H1 (cell line): Measurements from ENCODE around the gene SPECC1. TPM values are rescaled to one million over a fixed set of nuclear protein-coding genes. Genes with fewer than 3 reads are reported as not detected.

ENCODE experiments used
- CTCF ChIA-PET: fragments of 300-600 bp; sonication (Branson Sonifier 250); formaldehyde crosslinking; loops from one replicate; lab custom pipeline; 2021; ENCODE audit not compliant: partially characterized antibody; lab: Charles Lee
- POLR2A ChIA-PET: fragments of 300-600 bp; sonication (Branson Sonifier 250); formaldehyde crosslinking; loops from one replicate; lab custom pipeline; 2021; ENCODE audit warnings: inconsistent platforms; ENCODE audit not compliant: partially characterized antibody; lab: Charles Lee
- DNase-seq, 2 experiments: peaks; one replicate each; pipeline versions ENCODE4 v3.0.0 to v3.0.0-alpha.2; 2010 to 2022; ENCODE audit warnings: low spot score in 2 of 2, low read depth in 1 of 2, mixed read lengths in 1 of 2
- FAIRE-seq: peaks from 2 replicates; lab custom pipeline; 2011; peaks lifted over from hg19 to GRCh38; lab: Jason Lieb, UNC
- H2AFZ ChIP-seq: 2 replicates; pipeline ENCODE4 v1.8.1; 2012; ENCODE audit warnings: low read length, inconsistent platforms
- H2AK5ac ChIP-seq: 2 replicates; pipeline ENCODE4 v1.6.1; 2013; ENCODE audit warnings: low read depth, low read length
- H2BK120ac ChIP-seq: replicated peaks from 2 replicates; pipeline ENCODE3; 2013; ENCODE audit warnings: low read depth, low read length, inconsistent platforms
- H2BK12ac ChIP-seq: 2 replicates; pipeline ENCODE4 v1.6.1; 2013; ENCODE audit warnings: low read depth, low read length
- H2BK15ac ChIP-seq: 2 replicates; pipeline ENCODE4 v1.6.1; 2013; ENCODE audit warnings: low read length
- H2BK20ac ChIP-seq: 2 replicates; pipeline ENCODE4 v1.6.1; 2013; ENCODE audit warnings: low read length
- H2BK5ac ChIP-seq: 2 replicates; pipeline ENCODE4 v1.6.1; 2013; ENCODE audit warnings: low read depth, low read length
- H3K14ac ChIP-seq: 2 replicates; pipeline ENCODE4 v1.6.1; 2013; ENCODE audit warnings: inconsistent platforms; ENCODE audit not compliant: insufficient read length
- H3K18ac ChIP-seq: 2 replicates; pipeline ENCODE4 v1.6.1; 2013; ENCODE audit warnings: low read length; ENCODE audit errors: extremely low read depth
- H3K23ac ChIP-seq: 2 replicates; pipeline ENCODE4 v1.6.1; 2013; ENCODE audit warnings: inconsistent platforms; ENCODE audit not compliant: insufficient read length
- H3K23me2 ChIP-seq: 2 replicates; pipeline ENCODE4 v1.6.1; 2013; ENCODE audit warnings: low read depth, low read length
- H3K27ac ChIP-seq: 2 replicates; pipeline ENCODE4 v1.6.1; 2011; ENCODE audit warnings: low read depth, low read length, inconsistent platforms
- H3K27me3 ChIP-seq, 4 experiments: replicated peaks in 1 of 4; 1 replicate in 1 of 4; 2 replicates in 3 of 4; pipeline versions ENCODE4 v1.6.1 to v1.8.1; 2011 to 2013; ENCODE audit warnings: low read length in 3 of 4, mild to moderate bottlenecking in 3 of 4, inconsistent platforms in 2 of 4, mixed read lengths in 2 of 4, moderate library complexity in 1 of 4; ENCODE audit not compliant: control insufficient read depth in 3 of 4, insufficient read depth in 3 of 4; ENCODE audit errors: extremely low read depth in 1 of 4
- H3K36me3 ChIP-seq, 4 experiments: 2 replicates each; pipeline versions ENCODE4 v1.6.1 to v1.8.1; 2011 to 2013; ENCODE audit warnings: mild to moderate bottlenecking in 4 of 4, low read length in 3 of 4, moderate library complexity in 2 of 4, control low read depth in 1 of 4, inconsistent platforms in 1 of 4; ENCODE audit not compliant: insufficient read depth in 4 of 4, control insufficient read depth in 2 of 4
- H3K4ac ChIP-seq: replicated peaks from 2 replicates; pipeline ENCODE3; 2013; ENCODE audit warnings: low read length, low read depth, mixed read lengths, inconsistent platforms; ENCODE audit not compliant: insufficient read length
- H3K4me1 ChIP-seq, 4 experiments: replicated peaks in 1 of 4; 1 replicate in 1 of 4; 2 replicates in 3 of 4; pipeline versions ENCODE4 v1.6.1 to v1.8.1; 2011 to 2013; ENCODE audit warnings: low read length in 3 of 4, inconsistent platforms in 2 of 4, mixed read lengths in 1 of 4; ENCODE audit not compliant: insufficient read depth in 4 of 4, control insufficient read depth in 3 of 4
- H3K4me2 ChIP-seq, 2 experiments: 2 replicates each; pipeline versions ENCODE4 v1.6.1 to v1.8.1; 2011 to 2013; ENCODE audit warnings: low read depth in 2 of 2, low read length in 2 of 2, control low read depth in 1 of 2, inconsistent platforms in 1 of 2, mild to moderate bottlenecking in 1 of 2; ENCODE audit not compliant: insufficient read depth in 1 of 2
- H3K4me3 ChIP-seq, 4 experiments: fragments of 200-600, 300-600 bp in 1 of 4; sonication (generic), shearing (Covaris generic), sonication (Bioruptor Twin) in 1 of 4; 2 replicates each; pipeline versions ENCODE4 v1.5.1 to v1.8.1; 2011 to 2016; ENCODE audit warnings: low read length in 4 of 4, low read depth in 3 of 4, control low read depth in 2 of 4, inconsistent platforms in 2 of 4, mild to moderate bottlenecking in 2 of 4, mixed read lengths in 1 of 4, moderate library complexity in 1 of 4; ENCODE audit not compliant: insufficient read depth in 2 of 4; ENCODE audit errors: extremely low read depth in 1 of 4
- H3K56ac ChIP-seq: replicated peaks from 2 replicates; pipeline ENCODE3; 2013; ENCODE audit warnings: low read depth, mild to moderate bottlenecking, mixed read lengths, low read length, inconsistent platforms; ENCODE audit not compliant: insufficient read length
- H3K79me1 ChIP-seq: 2 replicates; pipeline ENCODE4 v1.6.1; 2013; ENCODE audit warnings: low read depth, low read length, control low read depth
- H3K79me2 ChIP-seq, 2 experiments: 2 replicates each; pipeline versions ENCODE4 v1.6.1 to v1.8.1; 2012 to 2013; ENCODE audit warnings: low read length in 2 of 2, mild to moderate bottlenecking in 2 of 2, inconsistent platforms in 1 of 2; ENCODE audit not compliant: insufficient read depth in 2 of 2, control insufficient read depth in 1 of 2
- H3K9ac ChIP-seq, 4 experiments: replicated peaks in 1 of 4; 1 replicate in 1 of 4; 2 replicates in 3 of 4; pipeline versions ENCODE4 v1.6.1 to v1.8.1; 2011 to 2013; ENCODE audit warnings: low read depth in 3 of 4, low read length in 3 of 4, control low read depth in 2 of 4, mild to moderate bottlenecking in 2 of 4, moderate library complexity in 2 of 4, inconsistent platforms in 1 of 4; ENCODE audit errors: extremely low read depth in 1 of 4
- H3K9me3 ChIP-seq, 2 experiments: 2 replicates each; pipeline versions ENCODE4 v1.6.1 to v1.8.1; 2012 to 2013; ENCODE audit warnings: mild to moderate bottlenecking in 2 of 2, moderate library complexity in 2 of 2, control low read depth in 1 of 2, inconsistent platforms in 1 of 2, low read depth in 1 of 2, low read length in 1 of 2, mixed read lengths in 1 of 2; ENCODE audit not compliant: insufficient read depth in 2 of 2
- H4K20me1 ChIP-seq, 2 experiments: replicated peaks in 1 of 2; 2 replicates each; pipeline versions ENCODE3 to v1.8.1; 2011 to 2013; ENCODE audit warnings: inconsistent platforms in 2 of 2, low read length in 2 of 2, mild to moderate bottlenecking in 1 of 2; ENCODE audit not compliant: insufficient read depth in 2 of 2, control insufficient read depth in 1 of 2
- H4K5ac ChIP-seq: 2 replicates; pipeline ENCODE4 v1.6.1; 2013; ENCODE audit warnings: low read length, low read depth, mixed read lengths, inconsistent platforms; ENCODE audit not compliant: insufficient read length
- H4K8ac ChIP-seq: 2 replicates; pipeline ENCODE4 v1.8.0; 2013; ENCODE audit warnings: mild to moderate bottlenecking, moderate library complexity, low read length, inconsistent platforms; ENCODE audit not compliant: insufficient read depth; ENCODE audit errors: extremely low read depth
- H4K91ac ChIP-seq: replicated peaks from 2 replicates; pipeline ENCODE3; 2013; ENCODE audit warnings: low read length, mixed read lengths, inconsistent platforms; ENCODE audit not compliant: insufficient read length
- CBX8 ChIP-seq: fragments of 300-800, 300-1000 bp; sonication (generic); IDR thresholded peaks from 2 replicates; pipeline ENCODE4 v1.7.1; 2016; ENCODE audit warnings: low read depth, low read length, borderline replicate concordance
- POLR2A ChIP-seq, 2 experiments: IDR thresholded peaks; 1 replicate in 1 of 2; 2 replicates in 1 of 2; pipeline ENCODE4 v1.6.1; 2011; ENCODE audit warnings: low read depth in 2 of 2, low read length in 2 of 2, mild to moderate bottlenecking in 2 of 2; ENCODE audit errors: control extremely low read depth in 1 of 2
- POU5F1 ChIP-seq: IDR thresholded peaks from 2 replicates; pipeline ENCODE4 v1.6.1; 2011; ENCODE audit warnings: low read depth, mild to moderate bottlenecking, low read length, moderate library complexity
- SIN3A ChIP-seq, 2 experiments: IDR thresholded peaks in 1 of 2; conservative IDR thresholded peaks in 1 of 2; 2 replicates each; pipeline ENCODE4 v1.6.1; 2011 to 2012; ENCODE audit warnings: low read length in 2 of 2, improper control_type of control experiment in 1 of 2, low read depth in 1 of 2, mild to moderate bottlenecking in 1 of 2
- WGBS, 2 experiments: shearing (Covaris generic) in 1 of 2; methylation state at CpG; one replicate each; pipeline versions ENCODE4 v1.1.6 to v1.1.7; 2013 to 2015; ENCODE audit warnings: low lambda C conversion rate in 2 of 2, mixed read lengths in 2 of 2, inconsistent platforms in 1 of 2, low coverage in 1 of 2, missing lambda C conversion rate in 1 of 2; ENCODE audit not compliant: insufficient replicate concordance in 2 of 2, insufficient coverage in 1 of 2, insufficient read length in 1 of 2; ENCODE audit errors: extremely low coverage in 1 of 2, missing lambda C conversion rate in 1 of 2; 5-methylcytosine and 5-hydroxymethylcytosine counted together
- polyA plus RNA-seq, 7 experiments: library from polyadenylated mRNA; depleted of rRNA in 3 of 7; stranded (reverse) in 5 of 7; unstranded in 2 of 7; fragments of >200 nt in 5 of 7; fragments of 200-250 nt in 2 of 7; gene quantifications; 1 replicate in 5 of 7; 2 replicates in 1 of 7; 4 replicates in 1 of 7; pipeline versions ENCODE4 v1.2.1 to v1.2.3, GENCODE V29; 2011 to 2013; ENCODE audit warnings: missing spikeins in 2 of 7, mixed read lengths in 2 of 7
- total RNA-seq: library from RNA; stranded (reverse); fragmentation: NEBNext Ultra II Directional; extraction: Animal tissue kit (Norgen Biotek cat#: 25700); gene quantifications from 2 replicates; pipeline ENCODE4 v1.2.1, GENCODE V29; 2021
- TF ChIP-seq, protein P1 (sequence below): IDR thresholded peaks from 2 replicates; pipeline ENCODE4 v1.6.1; 2012; ENCODE audit warnings: inconsistent platforms

SPECC1 gene
- total and polyA plus RNA-seq, 2 of the 8 experiments (the other 6 are each of a cell fraction or from before 2014, with no cell fraction given), result 35.8 to 87.9 TPM

- DNase-seq, result no peak
- Histone ChIP-seq H2BK5ac (no peak overlapping the region), H2BK20ac (no peak overlapping the region), H2BK12ac (no peak overlapping the region), H3K14ac (no peak overlapping the region), H2AFZ (no peak overlapping the region), H3K79me1 (no peaks in the 10 kb centered on the region), H2BK120ac (no peak overlapping the region), H4K8ac (no peak overlapping the region), H3K23ac (no peak overlapping the region), H4K20me1 (no peaks in the 10 kb centered on the region), H2BK15ac (no peak overlapping the region), H3K56ac (no peak overlapping the region), H3K4me3 (no peak overlapping the region), H3K27me3 (no peaks in the 10 kb centered on the region), H3K4ac (no peak overlapping the region), H4K91ac (no peak overlapping the region), H4K5ac (no peak overlapping the region), H3K27ac (no peak overlapping the region), H3K4me1 (no peaks in the 10 kb centered on the region), H3K4me2 (no peak overlapping the region), H3K9me3 (no peaks in the 10 kb centered on the region), H3K36me3 (no peaks in the 10 kb centered on the region), H3K79me2 (no peaks in the 10 kb centered on the region), H3K18ac (no peak overlapping the region), H2AK5ac (no peak overlapping the region), H3K9ac (no peak overlapping the region), H3K23me2 (no peaks in the 10 kb centered on the region)
- 85% methylated on average over 5 of the region's 10 CpGs; no CpG with 5 or more reads in 1 of the 2 experiments for WGBS, 2 experiments
- TF ChIP-seq, protein P1, sequence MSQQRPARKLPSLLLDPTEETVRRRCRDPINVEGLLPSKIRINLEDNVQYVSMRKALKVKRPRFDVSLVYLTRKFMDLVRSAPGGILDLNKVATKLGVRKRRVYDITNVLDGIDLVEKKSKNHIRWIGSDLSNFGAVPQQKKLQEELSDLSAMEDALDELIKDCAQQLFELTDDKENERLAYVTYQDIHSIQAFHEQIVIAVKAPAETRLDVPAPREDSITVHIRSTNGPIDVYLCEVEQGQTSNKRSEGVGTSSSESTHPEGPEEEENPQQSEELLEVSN, result no peak
- TF ChIP-seq POLR2A (IDR thresholded peaks at IDR 0.05; ENCODE audit: control extremely low read depth in 1 of 2, low read depth in 2 of 2, low read length in 2 of 2) (no peak), POU5F1 (no peak), CBX8 (no peak), SIN3A (conservative IDR thresholded peaks at IDR 0.05 in 1 of 2, IDR thresholded peaks at IDR 0.05 in 1 of 2; ENCODE audit: low read depth in 1 of 2, low read length in 2 of 2) (no peak)
- ChIA-PET CTCF (interaction anchor here (2.1 kb wide), 1 partner anchor 118 kb away, joined by 9 read pairs; no protein-coding TSS in a partner anchor), POLR2A (no interaction called here)
- no peak for FAIRE-seq
These were observed 102.4 kb downstream of the SPECC1 start for GRCh38 chr17:20111538-20111937.
